Purkinje cell (primary cell): ENCODE measurements around the gene ZNF514. TPM values are rescaled to one million over a fixed set of nuclear protein-coding genes. Genes with fewer than 3 reads are reported as not detected.

Experiments
- polyA plus RNA-seq: library from polyadenylated mRNA; unstranded; fragments of >200 nt; fragmentation: Nextera tagmentation; gene quantifications from 2 replicates; pipeline ENCODE4 v1.2.1, GENCODE V29; 2014

ZNF514 gene
- 4.2 and 5.9 TPM in 2 replicates for polyA plus RNA-seq

GRCh38 chr2:95159690-95160449 is at the start of gene ZNF514:
TSS of gene ZNF514 (minus strand) at chr2:95159848. CDS start at chr2:95153253, 6,595 bp downstream.

GRCh38 chr2:95207111-95207961 is 47.7 kb upstream of the ZNF514 start, which contains the start of gene ZNF892:
TSS of gene ZNF892 (plus strand) at chr2:95207521. CDS start at chr2:95207816, 295 bp downstream.

GRCh38 chr2:95165371-95166064 is 5.9 kb upstream of the ZNF514 start, which contains the start of gene ZNF2:
TSS of gene ZNF2 (plus strand) at chr2:95165809. CDS start at chr2:95176227, 10,418 bp downstream.

GRCh38 chr2:95121407-95122196 is 38.0 kb downstream of the ZNF514 start, which contains the start of gene MRPS5:
TSS of gene MRPS5 (minus strand) at chr2:95121808. CDS start at chr2:95121791, 17 bp downstream.

Other genes with a start within 250 kb of the ZNF514 start
- 60.2 and 73.7 TPM in 2 replicates for gene MAL, start 134.1 kb downstream of the ZNF514 start, polyA plus RNA-seq
- gene MRPS5, start 38.0 kb downstream of the ZNF514 start, polyA plus RNA-seq = 48.6 and 55.4 TPM in 2 replicates
- gene ZNF2, start 6.0 kb upstream of the ZNF514 start, polyA plus RNA-seq = 2.8 and 3.2 TPM in 2 replicates
- gene ZNF892, start 47.7 kb upstream of the ZNF514 start, polyA plus RNA-seq = 1.2 and 2.1 TPM in 2 replicates
- gene PROM2, start 114.6 kb upstream of the ZNF514 start, polyA plus RNA-seq = not detected in 2 replicates
- 4.2 TPM in 1 of 2 replicates, not detected in the other for gene KCNIP3, start 137.5 kb upstream of the ZNF514 start, polyA plus RNA-seq
- gene FAHD2A, start 242.9 kb upstream of the ZNF514 start, polyA plus RNA-seq = 4.8 and 6.2 TPM in 2 replicates